K562 (cell line): ENCODE measurements around the gene ACTN2. TPM values are rescaled to one million over a fixed set of nuclear protein-coding genes. Genes with fewer than 3 reads are reported as not detected.

Experiments used
- GABPB2 ChIP-seq: fragments of 250-450 bp; sonication (Bioruptor Pico); conservative IDR thresholded peaks from 2 replicates; pipeline ENCODE4 v1.5.1; 2021; ENCODE audit warnings: mild to moderate bottlenecking
- SRF ChIP-seq, 2 experiments: fragments of 250-450, 450-650 bp in 1 of 2; sonication (Bioruptor Pico) in 1 of 2; sonication (generic) in 1 of 2; formaldehyde crosslinking; IDR thresholded peaks; 2 replicates each; pipeline versions ENCODE4 v1.5.0 to v1.5.1; 2020 to 2022; ENCODE audit warnings: mild to moderate bottlenecking in 1 of 2, missing genetic modification reagents in 1 of 2
- ZKSCAN3 ChIP-seq: fragments of 250-450 bp; sonication (Bioruptor Pico); IDR thresholded peaks from 2 replicates; pipeline ENCODE4 v1.4.0; 2020
- ZNF316 ChIP-seq: fragments of 450-650 bp; IDR thresholded peaks from 2 replicates; pipeline ENCODE4 v1.6.1; 2016
- ZNF551 ChIP-seq: fragments of 250-450 bp; sonication (Bioruptor Pico); IDR thresholded peaks from 2 replicates; pipeline ENCODE4 v1.5.0; 2021; ENCODE audit warnings: mild to moderate bottlenecking, moderate library complexity
- polyA plus RNA-seq, 8 experiments: library from polyadenylated mRNA; depleted of rRNA in 4 of 8; stranded (reverse) in 5 of 8; unstranded in 3 of 8; fragments of >200 nt; fragmentation: Nextera tagmentation in 2 of 8; fragmentation: Illumina TruSeq in 1 of 8; extraction: Ambion mirVana in 2 of 8; extraction: Trizol in 1 of 8; gene quantifications; 2 replicates each; pipeline versions ENCODE4 v1.2.1 to v1.2.3, GENCODE V29; 2011 to 2014; ENCODE audit warnings: inconsistent platforms in 1 of 8, missing spikeins in 1 of 8
- total RNA-seq, 7 experiments: library from RNA; depleted of rRNA in 6 of 7; stranded (reverse); fragments of >200 nt in 6 of 7; fragmentation: Illumina TruSeq in 2 of 7; extraction: Trizol in 2 of 7; gene quantifications; 2 replicates each; pipeline versions ENCODE4 v1.2.1 to v1.2.3, GENCODE V29; 2011 to 2021; ENCODE audit warnings: low replicate concordance in 1 of 7
- TF ChIP-seq, protein P1 (sequence below): fragments of 250-450 bp; sonication (Bioruptor Pico); IDR thresholded peaks from 2 replicates; pipeline ENCODE4 v1.5.0; 2021; ENCODE audit warnings: mild to moderate bottlenecking, borderline replicate concordance
- TF ChIP-seq, protein P2 (sequence below): fragments of 450-650 bp; formaldehyde crosslinking; IDR thresholded peaks from 2 replicates; pipeline ENCODE4 v1.4.0; 2020; ENCODE audit warnings: mild to moderate bottlenecking, moderate library complexity

ACTN2 gene
- total and polyA plus RNA-seq, 9 of the 15 experiments (the other 6 are each of a cell fraction or from before 2014, with no cell fraction given): 0.18 to 0.94 (median 0.42) TPM

DNA sequence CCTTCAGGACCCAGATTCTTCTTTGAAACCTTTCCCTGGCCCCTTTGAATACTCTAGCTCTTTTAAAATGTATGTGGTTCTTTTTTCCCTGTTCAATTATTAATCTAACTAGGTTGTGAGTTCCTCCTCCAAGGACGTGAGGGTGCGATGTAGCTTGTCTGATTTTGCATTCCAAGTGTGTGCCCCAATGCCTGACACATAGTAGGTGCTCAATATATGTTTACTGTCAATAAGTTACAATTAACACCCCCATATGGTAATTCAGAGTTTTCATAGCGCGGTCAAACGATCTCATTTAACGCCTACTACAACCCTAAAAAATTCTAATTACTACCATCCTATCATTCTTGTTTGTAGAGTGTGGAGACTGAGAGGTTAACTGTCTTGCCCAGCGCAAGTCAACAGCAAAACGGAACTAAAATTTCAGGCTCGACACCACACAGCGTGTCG is 108.3 kb downstream of the ACTN2 start (continued):
- TF ChIP-seq, protein P1, sequence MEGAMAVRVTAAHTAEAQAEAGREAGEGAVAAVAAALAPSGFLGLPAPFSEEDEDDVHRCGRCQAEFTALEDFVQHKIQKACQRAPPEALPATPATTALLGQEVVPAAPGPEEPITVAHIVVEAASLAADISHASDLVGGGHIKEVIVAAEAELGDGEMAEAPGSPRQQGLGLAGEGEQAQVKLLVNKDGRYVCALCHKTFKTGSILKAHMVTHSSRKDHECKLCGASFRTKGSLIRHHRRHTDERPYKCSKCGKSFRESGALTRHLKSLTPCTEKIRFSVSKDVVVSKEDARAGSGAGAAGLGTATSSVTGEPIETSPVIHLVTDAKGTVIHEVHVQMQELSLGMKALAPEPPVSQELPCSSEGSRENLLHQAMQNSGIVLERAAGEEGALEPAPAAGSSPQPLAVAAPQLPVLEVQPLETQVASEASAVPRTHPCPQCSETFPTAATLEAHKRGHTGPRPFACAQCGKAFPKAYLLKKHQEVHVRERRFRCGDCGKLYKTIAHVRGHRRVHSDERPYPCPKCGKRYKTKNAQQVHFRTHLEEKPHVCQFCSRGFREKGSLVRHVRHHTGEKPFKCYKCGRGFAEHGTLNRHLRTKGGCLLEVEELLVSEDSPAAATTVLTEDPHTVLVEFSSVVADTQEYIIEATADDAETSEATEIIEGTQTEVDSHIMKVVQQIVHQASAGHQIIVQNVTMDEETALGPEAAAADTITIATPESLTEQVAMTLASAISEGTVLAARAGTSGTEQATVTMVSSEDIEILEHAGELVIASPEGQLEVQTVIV (CRISPR knock-in tag): no peak
- TF ChIP-seq GABPB2: no peak
- no peak for TF ChIP-seq ZKSCAN3 (CRISPR knock-in tag)
- TF ChIP-seq SRF (CRISPR knock-in tag; IDR thresholded peaks at IDR 0.05): peak in 1 of 2 experiments; percentile 59; a peak in 1 of 4 replicates
- TF ChIP-seq, protein P2, sequence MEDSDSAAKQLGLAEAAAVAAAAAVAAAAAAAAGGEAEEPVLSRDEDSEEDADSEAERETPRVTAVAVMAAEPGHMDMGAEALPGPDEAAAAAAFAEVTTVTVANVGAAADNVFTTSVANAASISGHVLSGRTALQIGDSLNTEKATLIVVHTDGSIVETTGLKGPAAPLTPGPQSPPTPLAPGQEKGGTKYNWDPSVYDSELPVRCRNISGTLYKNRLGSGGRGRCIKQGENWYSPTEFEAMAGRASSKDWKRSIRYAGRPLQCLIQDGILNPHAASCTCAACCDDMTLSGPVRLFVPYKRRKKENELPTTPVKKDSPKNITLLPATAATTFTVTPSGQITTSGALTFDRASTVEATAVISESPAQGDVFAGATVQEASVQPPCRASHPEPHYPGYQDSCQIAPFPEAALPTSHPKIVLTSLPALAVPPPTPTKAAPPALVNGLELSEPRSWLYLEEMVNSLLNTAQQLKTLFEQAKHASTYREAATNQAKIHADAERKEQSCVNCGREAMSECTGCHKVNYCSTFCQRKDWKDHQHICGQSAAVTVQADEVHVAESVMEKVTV: peak; percentile 31; the same call in 1 of the 2 replicates
- 0 out of 2 replicates have a peak, but pooled peaks have one; percentile 30 for TF ChIP-seq ZNF551 (CRISPR knock-in tag)
- TF ChIP-seq ZNF316: no peak
